Nephron progenitor cell (in vitro differentiated cells): ENCODE data around the gene FXN.

ENCODE experiments used
- DNase-seq: peaks from one replicate; pipeline ENCODE4 v3.0.0; 2021
- H3K27ac Mint-ChIP-seq: 2 replicates; pipeline ENCODE4 v1.8.0; 2021; ENCODE audit warnings: mild to moderate bottlenecking, moderate library complexity, mixed read lengths
- H3K27me3 Mint-ChIP-seq: 2 replicates; pipeline ENCODE4 v1.8.0; 2021; ENCODE audit warnings: mild to moderate bottlenecking, low read depth, mixed read lengths; ENCODE audit not compliant: poor library complexity
- H3K36me3 Mint-ChIP-seq: 2 replicates; pipeline ENCODE4 v1.8.0; 2021; ENCODE audit warnings: low read depth, mixed read lengths
- H3K4me1 Mint-ChIP-seq: 2 replicates; pipeline ENCODE4 v1.8.0; 2021; ENCODE audit warnings: mixed read lengths
- H3K4me3 Mint-ChIP-seq: 2 replicates; pipeline ENCODE4 v1.8.0; 2021; ENCODE audit warnings: mild to moderate bottlenecking, moderate library complexity, mixed read lengths
- H3K9me3 Mint-ChIP-seq: 2 replicates; pipeline ENCODE4 v1.8.0; 2021; ENCODE audit warnings: mild to moderate bottlenecking, moderate library complexity, mixed read lengths
- TF ChIP-seq, protein P1 (sequence below): fragments of 200-600 bp; sonication (generic); IDR thresholded peaks from 2 replicates; pipeline ENCODE4 v1.5.0; 2021; ENCODE audit warnings: antibody characterized with exemption

FXN gene

DNA sequence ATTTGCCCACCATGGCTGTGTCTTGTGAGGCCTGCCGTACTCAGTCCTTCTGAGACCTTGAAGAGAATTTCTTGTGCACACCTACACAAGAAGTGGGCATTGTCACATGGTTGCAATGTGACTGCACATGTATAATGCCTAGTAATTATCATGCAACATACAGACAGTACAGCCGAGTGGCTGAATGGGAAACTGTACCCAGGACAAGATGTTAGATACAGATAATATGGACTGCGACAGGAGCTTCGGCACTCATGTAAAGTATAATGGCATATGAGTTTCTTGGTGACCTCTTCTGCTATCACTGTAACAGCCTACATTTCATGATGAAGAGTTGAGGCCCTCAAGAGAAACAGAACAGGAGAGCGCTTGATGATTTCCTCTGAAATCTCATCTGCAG is 16.8 kb upstream of the FXN start:
- no peak overlapping the region for H3K4me3 Mint-ChIP-seq
- H3K36me3 Mint-ChIP-seq = no peaks in the 10 kb centered on the region
- H3K27me3 Mint-ChIP-seq = peaks cover 13% of the 10 kb centered on the region
- H3K4me1 Mint-ChIP-seq = peaks cover 8% of the 10 kb centered on the region
- no peak for DNase-seq
- H3K9me3 Mint-ChIP-seq = peaks cover 4% of the 10 kb centered on the region
- H3K27ac Mint-ChIP-seq = no peak overlapping the region
- TF ChIP-seq, protein P1, sequence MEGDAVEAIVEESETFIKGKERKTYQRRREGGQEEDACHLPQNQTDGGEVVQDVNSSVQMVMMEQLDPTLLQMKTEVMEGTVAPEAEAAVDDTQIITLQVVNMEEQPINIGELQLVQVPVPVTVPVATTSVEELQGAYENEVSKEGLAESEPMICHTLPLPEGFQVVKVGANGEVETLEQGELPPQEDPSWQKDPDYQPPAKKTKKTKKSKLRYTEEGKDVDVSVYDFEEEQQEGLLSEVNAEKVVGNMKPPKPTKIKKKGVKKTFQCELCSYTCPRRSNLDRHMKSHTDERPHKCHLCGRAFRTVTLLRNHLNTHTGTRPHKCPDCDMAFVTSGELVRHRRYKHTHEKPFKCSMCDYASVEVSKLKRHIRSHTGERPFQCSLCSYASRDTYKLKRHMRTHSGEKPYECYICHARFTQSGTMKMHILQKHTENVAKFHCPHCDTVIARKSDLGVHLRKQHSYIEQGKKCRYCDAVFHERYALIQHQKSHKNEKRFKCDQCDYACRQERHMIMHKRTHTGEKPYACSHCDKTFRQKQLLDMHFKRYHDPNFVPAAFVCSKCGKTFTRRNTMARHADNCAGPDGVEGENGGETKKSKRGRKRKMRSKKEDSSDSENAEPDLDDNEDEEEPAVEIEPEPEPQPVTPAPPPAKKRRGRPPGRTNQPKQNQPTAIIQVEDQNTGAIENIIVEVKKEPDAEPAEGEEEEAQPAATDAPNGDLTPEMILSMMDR = no peak

DNA sequence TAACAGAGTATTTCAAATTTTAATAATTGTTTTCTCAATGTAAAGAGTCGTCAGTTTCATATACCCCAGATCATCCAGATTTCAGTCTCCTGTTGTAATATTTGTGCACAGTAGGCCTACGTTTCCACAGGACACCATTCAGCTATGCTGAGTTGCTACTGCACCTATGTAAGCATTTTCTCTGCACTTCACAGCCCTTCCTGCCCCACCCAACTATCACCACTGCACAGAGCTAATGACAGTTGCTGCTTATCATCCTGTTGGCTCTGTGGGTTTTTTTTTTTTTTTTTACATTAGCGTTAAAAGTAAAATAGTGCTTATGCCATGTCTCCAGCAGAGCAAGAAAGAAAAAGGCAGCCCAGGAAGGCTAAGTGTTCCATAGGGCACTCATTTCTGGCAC is 15.7 kb upstream of the FXN start:
- H3K4me3 Mint-ChIP-seq = no peak overlapping the region
- no peak overlapping the region for H3K27ac Mint-ChIP-seq
- no peak for DNase-seq
- TF ChIP-seq, protein P1 = no peak
- H3K9me3 Mint-ChIP-seq = no peaks in the 10 kb centered on the region
- no peaks in the 10 kb centered on the region for H3K36me3 Mint-ChIP-seq
- peaks cover 12% of the 10 kb centered on the region for H3K4me1 Mint-ChIP-seq
- peaks cover 10% of the 10 kb centered on the region for H3K27me3 Mint-ChIP-seq

DNA sequence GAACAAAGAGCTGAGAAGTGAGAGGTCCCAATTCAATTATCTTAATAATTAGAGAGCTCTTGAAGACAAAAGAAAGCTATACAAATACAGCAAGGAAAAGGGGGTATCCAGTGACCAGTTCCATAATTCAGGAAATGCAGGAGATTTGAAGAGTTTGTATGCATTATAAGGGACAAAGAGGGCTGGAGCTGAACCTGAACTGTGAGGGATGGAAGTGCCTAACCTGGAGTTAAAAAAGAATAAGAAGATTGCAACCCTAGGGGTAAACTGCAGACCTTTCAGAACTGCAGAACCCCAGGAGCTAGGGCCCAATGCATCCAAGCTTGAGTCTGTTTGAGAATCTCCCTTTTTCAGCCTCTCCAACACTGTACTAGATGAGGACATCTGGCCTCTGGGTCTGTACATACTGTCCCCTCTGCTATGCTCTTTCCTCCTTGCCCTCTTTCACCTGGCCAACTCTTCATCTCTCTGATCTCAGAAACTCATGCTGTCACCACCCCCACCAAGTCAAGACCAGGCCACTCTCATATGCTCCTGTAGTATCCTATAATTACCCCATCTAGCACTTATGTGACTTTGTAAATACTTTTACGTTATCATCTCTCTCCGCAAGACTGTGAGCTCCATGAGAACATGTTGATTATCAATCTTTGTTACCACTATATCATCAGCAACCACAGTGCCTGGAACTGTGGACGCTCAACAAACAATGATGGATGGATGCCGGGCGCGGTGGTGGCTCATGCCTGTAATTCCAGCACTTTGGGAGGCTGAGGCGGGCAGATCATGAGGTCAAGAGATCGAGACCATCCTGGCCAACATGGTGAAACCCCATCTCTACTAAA is 15.0 kb upstream of the FXN start:
- Mint-ChIP-seq H3K4me3 (no peak overlapping the region), H3K36me3 (no peaks in the 10 kb centered on the region), H3K27ac (no peak overlapping the region), H3K4me1 (peaks cover 12% of the 10 kb centered on the region), H3K9me3 (no peaks in the 10 kb centered on the region), H3K27me3 (peaks cover 10% of the 10 kb centered on the region)
- DNase-seq = no peak
- TF ChIP-seq, protein P1 = no peak

DNA sequence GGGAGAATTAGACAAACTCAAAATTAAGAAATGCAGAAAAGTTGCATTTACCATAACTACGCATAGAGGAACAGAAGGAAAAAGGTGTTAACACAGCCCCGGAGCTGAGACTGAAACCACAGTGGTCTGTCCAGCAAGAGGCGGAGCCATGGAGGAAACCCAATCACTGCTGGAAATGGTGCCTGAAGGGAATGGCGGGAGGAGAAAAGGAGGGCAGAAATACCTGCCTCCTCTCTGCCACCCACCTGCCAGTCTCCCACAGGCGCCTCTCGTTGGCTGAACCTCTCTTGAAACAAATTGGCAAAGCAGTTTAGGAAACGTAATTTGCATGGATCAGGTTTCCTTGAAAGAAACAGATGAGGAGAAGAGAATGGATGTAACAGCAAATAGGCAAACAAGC is 11.9 kb upstream of the FXN start:
- TF ChIP-seq, protein P1 = no peak
- H3K4me3 Mint-ChIP-seq = no peak overlapping the region
- H3K27ac Mint-ChIP-seq = no peak overlapping the region
- no peak for DNase-seq
- H3K36me3 Mint-ChIP-seq = no peaks in the 10 kb centered on the region
- H3K27me3 Mint-ChIP-seq = peaks cover 9% of the 10 kb centered on the region
- peaks cover 12% of the 10 kb centered on the region for H3K4me1 Mint-ChIP-seq
- no peaks in the 10 kb centered on the region for H3K9me3 Mint-ChIP-seq

DNA sequence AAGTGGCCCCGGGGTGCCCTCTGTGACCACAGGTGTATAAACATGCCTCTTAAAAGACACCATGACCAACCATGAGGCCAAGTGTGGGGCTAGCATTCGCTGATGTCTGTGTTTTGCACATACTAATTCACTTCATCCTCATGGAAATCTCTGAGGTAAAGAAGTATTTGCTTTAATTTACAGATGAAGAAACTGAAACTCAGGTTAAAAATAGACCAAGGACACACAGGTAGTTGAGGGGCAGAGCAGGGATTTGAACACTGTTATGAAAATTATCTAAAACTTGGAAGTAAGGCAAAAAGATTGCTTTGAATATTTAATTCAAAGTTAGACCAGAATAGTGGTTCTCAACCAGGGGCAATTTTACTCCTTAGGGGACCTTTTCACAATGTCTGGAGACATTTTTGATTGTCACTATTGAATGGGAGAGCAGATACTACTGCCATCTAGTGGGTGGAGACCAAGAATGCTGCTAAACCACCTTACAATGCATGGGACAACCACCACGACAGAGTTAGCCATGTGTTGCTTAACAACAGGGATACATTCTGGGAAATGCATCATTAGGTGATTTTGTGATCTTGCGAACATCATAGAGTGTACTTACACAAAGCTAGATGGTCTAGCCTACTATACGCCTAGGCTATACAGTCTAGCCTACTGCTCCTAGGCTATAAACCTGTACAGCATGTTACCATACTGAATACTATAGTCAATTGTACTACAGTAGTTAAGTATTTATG is 8.0 kb upstream of the FXN start:
- no peaks in the 10 kb centered on the region for H3K36me3 Mint-ChIP-seq

More for the DNA sequence above, 8.0 kb upstream of the FXN start:
- peaks cover 19% of the 10 kb centered on the region for H3K4me1 Mint-ChIP-seq
- H3K27ac Mint-ChIP-seq = no peak overlapping the region
- DNase-seq = peak; percentile 33
- peaks cover 8% of the 10 kb centered on the region for H3K27me3 Mint-ChIP-seq
- H3K4me3 Mint-ChIP-seq = no peak overlapping the region
- TF ChIP-seq, protein P1 = peak; percentile 73
- H3K9me3 Mint-ChIP-seq = peaks cover 12% of the 10 kb centered on the region
